ENCODE measurements around the gene SLC16A4.

- TF ChIP-seq CTCF (conservative IDR thresholded peaks at IDR 0.05; ENCODE audit: low read depth, low read length) (no peak), EZH2 (IDR thresholded peaks at IDR 0.05; ENCODE audit: low read length, unreplicated experiment) (no peak), EZH2phosphoT487 (IDR thresholded peaks at IDR 0.05; ENCODE audit: borderline replicate concordance, low read length) (no peak)
These were observed 66.2 kb downstream of the SLC16A4 start for GRCh38 chr1:110324667-110325066.

Data from PC-3 (cell line).